GM12878 (cell line): Measurements from ENCODE around the gene DLD. TPM values are rescaled to one million over a fixed set of nuclear protein-coding genes. Genes with fewer than 3 reads are reported as not detected.

Experiments used
- ATAC-seq: fragments of 200-7000 bp; cut with Tn5 transposase; 3 replicates; pipeline ENCODE4 v1.9.1; 2020; ENCODE audit warnings: mild to moderate bottlenecking, moderate library complexity
- BruUV-seq: library from RNA; stranded (reverse); fragments of 400-500 nt; replicated peaks from 2 replicates; lab custom pipeline; 2021; lab: Mats Ljungman, UMichigan
- CTCF ChIA-PET: fragments of 300-600 bp; sonication (Branson Sonifier 250); formaldehyde crosslinking; extraction: SDS; loops from one replicate; lab custom pipeline; 2021; ENCODE audit warnings: inconsistent platforms; lab: Yijun Ruan, JAX
- POLR2A ChIA-PET: fragments of 350-600 bp; formaldehyde crosslinking; extraction: SDS; loops from one replicate; lab custom pipeline; 2021; ENCODE audit warnings: inconsistent platforms; lab: Charles Lee
- RAD21 ChIA-PET: fragments of 300-600 bp; sonication (Branson Sonifier 250); formaldehyde crosslinking; loops from one replicate; lab custom pipeline; 2023; ENCODE audit warnings: antibody characterized with exemption; ENCODE audit not compliant: unreplicated experiment; lab: Charles Lee
- SMC1A ChIA-PET: fragments of 300-600 bp; sonication (Branson Sonifier 250); formaldehyde crosslinking; loops from one replicate; lab custom pipeline; 2023; ENCODE audit not compliant: unreplicated experiment, uncharacterized antibody; lab: Charles Lee
- DNase-seq: peaks from one replicate; pipeline ENCODE4 v3.0.0-alpha.2; 2011; ENCODE audit warnings: low read depth, low spot score
- FAIRE-seq: peaks from 3 replicates; lab custom pipeline; 2011; peaks lifted over from hg19 to GRCh38; lab: Jason Lieb, UNC
- H2AFZ ChIP-seq: 2 replicates; pipeline ENCODE4 v1.6.0; 2011; ENCODE audit warnings: low read depth, low read length, control low read depth; ENCODE audit not compliant: control insufficient read depth
- H3K27ac ChIP-seq: 2 replicates; pipeline ENCODE4 v1.5.1; 2011; ENCODE audit warnings: control low read depth; ENCODE audit not compliant: control insufficient read depth, insufficient read depth
- H3K27me3 ChIP-seq, 2 experiments: replicated peaks in 1 of 2; 2 replicates each; pipeline versions ENCODE4 v1.6.0 to v1.6.1; 2011; ENCODE audit warnings: low read length in 1 of 2; ENCODE audit not compliant: control insufficient read depth in 2 of 2, insufficient read depth in 2 of 2
- H3K36me3 ChIP-seq, 2 experiments: 2 replicates each; pipeline ENCODE4 v1.5.1; 2011; ENCODE audit warnings: low read length in 1 of 2; ENCODE audit not compliant: control insufficient read depth in 2 of 2, insufficient read depth in 2 of 2
- H3K4me1 ChIP-seq: 2 replicates; pipeline ENCODE4 v1.6.1; 2011; ENCODE audit warnings: mild to moderate bottlenecking, low read length, moderate library complexity, mixed read lengths; ENCODE audit not compliant: control insufficient read depth, insufficient read depth
- H3K4me2 ChIP-seq: 2 replicates; pipeline ENCODE4 v1.6.0; 2011; ENCODE audit warnings: control low read depth; ENCODE audit not compliant: control insufficient read depth, insufficient read depth
- H3K4me3 ChIP-seq: fragments of 200-600 bp; sonication (generic); 2 replicates; pipeline ENCODE4 v1.5.1; 2016
- H3K79me2 ChIP-seq: 2 replicates; pipeline ENCODE4 v1.6.0; 2011; ENCODE audit warnings: low read length; ENCODE audit not compliant: control insufficient read depth, insufficient read depth
- H3K9ac ChIP-seq: 2 replicates; pipeline ENCODE4 v1.8.0; 2011; ENCODE audit warnings: low read length, control low read depth, mixed read lengths; ENCODE audit not compliant: control insufficient read depth, insufficient read depth
- H3K9me3 ChIP-seq: replicated peaks from 3 replicates; pipeline ENCODE4 v1.5.1; 2011; ENCODE audit warnings: mild to moderate bottlenecking, low read length; ENCODE audit not compliant: control insufficient read depth, insufficient read depth
- H4K20me1 ChIP-seq: 2 replicates; pipeline ENCODE4 v1.6.0; 2011; ENCODE audit not compliant: control insufficient read depth, insufficient read depth
- CTCF ChIP-seq, 3 experiments: IDR thresholded peaks in 2 of 3; conservative IDR thresholded peaks in 1 of 3; 2 replicates each; pipeline ENCODE4 v1.5.1; 2011; ENCODE audit warnings: low read depth in 3 of 3, low read length in 3 of 3, mild to moderate bottlenecking in 3 of 3, control low read depth in 2 of 3, moderate library complexity in 2 of 3, inconsistent platforms in 1 of 3, mixed read lengths in 1 of 3; ENCODE audit not compliant: control insufficient read depth in 2 of 3, insufficient read depth in 1 of 3; ENCODE audit errors: extremely low read depth in 1 of 3
- WGBS: methylation state at CpG from one replicate; pipeline ENCODE4 v1.1.6; 2016; ENCODE audit warnings: low lambda C conversion rate; ENCODE audit not compliant: insufficient replicate concordance, insufficient coverage; ENCODE audit errors: missing lambda C conversion rate; 5-methylcytosine and 5-hydroxymethylcytosine counted together
- in situ Hi-C: fragments of 300-500 bp; cut with MboI; formaldehyde crosslinking; loops from 9 replicates; pipeline ENCODE4 v1.14.3; 2018; ENCODE audit warnings: mixed read lengths
- intact Hi-C: fragments of 100-400 bp; cut with micrococcal nuclease; formaldehyde crosslinking; loops from one replicate; pipeline ENCODE4 v1.14.2; 2022; ENCODE audit not compliant: unreplicated experiment
- polyA plus RNA-seq, 11 experiments: library from polyadenylated mRNA; depleted of rRNA in 4 of 11; unstranded in 6 of 11; stranded (reverse) in 5 of 11; fragments of >200 nt; fragmentation: Nextera tagmentation in 4 of 11; fragmentation: Illumina TruSeq in 1 of 11; extraction: Ambion mirVana in 4 of 11; extraction: Trizol in 1 of 11; gene quantifications; 1 replicate in 1 of 11; 2 replicates in 10 of 11; pipeline versions ENCODE4 v1.2.1 to v1.2.3, GENCODE V29; 2011 to 2016; ENCODE audit warnings: inconsistent platforms in 2 of 11, missing spikeins in 2 of 11, low read depth in 1 of 11
- total RNA-seq, 4 experiments: library from RNA; depleted of rRNA in 3 of 4; stranded (reverse); fragments of >200 nt in 3 of 4; fragmentation: Illumina TruSeq in 1 of 4; extraction: Trizol in 1 of 4; gene quantifications; 2 replicates each; pipeline versions ENCODE4 v1.2.1 to v1.2.3, GENCODE V29; 2013 to 2021

The DLD gene
- total and polyA plus RNA-seq, 10 of the 15 experiments (the other 5 are each of a cell fraction or from before 2014, with no cell fraction given), result 62.7 to 314 (median 161) TPM

- FAIRE-seq (no peak), ATAC-seq (no peak)
- WGBS, result 47% methylated on average over 4 of the region's 4 CpGs
Measured at GRCh38 chr7:107966711-107967110, 75.7 kb downstream of the DLD start.

More at GRCh38 chr7:107966711-107967110, 75.7 kb downstream of the DLD start:
- POLR2A ChIA-PET, result no interaction called here
- CTCF ChIA-PET, result interaction anchor here (1.0 kb wide), 1 partner anchor 49 kb away, joined by 3 read pairs; no protein-coding TSS in a partner anchor
- Histone ChIP-seq H3K79me2 (no peaks in the 10 kb centered on the region), H3K27me3 (no peaks in the 10 kb centered on the region), H3K9ac (no peak overlapping the region), H3K27ac (no peak overlapping the region), H4K20me1 (no peaks in the 10 kb centered on the region), H3K36me3 (no peaks in the 10 kb centered on the region), H2AFZ (no peak overlapping the region), H3K4me1 (no peaks in the 10 kb centered on the region), H3K4me2 (no peak overlapping the region), H3K4me3 (no peak overlapping the region), H3K9me3 (no peaks in the 10 kb centered on the region)
- no peak for TF ChIP-seq CTCF (IDR thresholded peaks at IDR 0.05 in 2 of 3, conservative IDR thresholded peaks at IDR 0.05 in 1 of 3; ENCODE audit: control insufficient read depth in 2 of 3, extremely low read depth in 1 of 3, insufficient read depth in 1 of 3, low read depth in 3 of 3, low read length in 3 of 3)
- RAD21 ChIA-PET, result no interaction called here
- in situ Hi-C loops (no loop called here), intact Hi-C loops (no loop called here)
- BruUV-seq, result no TSS peak
- SMC1A ChIA-PET, result interaction anchor here (0.9 kb wide), 1 partner anchor 20 kb away, joined by 3 read pairs; no protein-coding TSS in a partner anchor
- no peak for DNase-seq
